ENCODE data around the gene ACOXL.

Gene ACOXL

DNA sequence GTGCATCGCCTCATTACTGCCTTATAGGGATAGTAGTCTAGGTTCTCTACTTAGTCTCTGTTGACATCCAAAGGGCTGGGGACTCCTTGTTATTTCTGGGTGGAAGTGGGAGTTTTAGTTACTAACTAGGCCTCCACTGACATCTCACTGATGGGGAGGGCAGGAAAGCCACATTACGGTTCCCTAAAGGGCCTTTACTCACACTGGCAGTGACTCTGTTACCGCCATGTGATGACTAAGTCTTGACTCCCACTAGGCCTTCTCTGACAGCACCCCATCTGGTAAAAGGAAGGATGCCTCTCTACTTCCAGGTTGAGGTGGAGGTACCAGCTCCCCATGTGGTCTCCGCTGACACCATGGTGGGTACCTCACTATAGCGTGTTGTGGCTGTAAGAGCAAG, 374.3 kb downstream of the ACOXL start:
- peaks cover 60% of the 10 kb centered on the region for H3K27me3 Mint-ChIP-seq (ENCODE audit: low read depth)

DNA sequence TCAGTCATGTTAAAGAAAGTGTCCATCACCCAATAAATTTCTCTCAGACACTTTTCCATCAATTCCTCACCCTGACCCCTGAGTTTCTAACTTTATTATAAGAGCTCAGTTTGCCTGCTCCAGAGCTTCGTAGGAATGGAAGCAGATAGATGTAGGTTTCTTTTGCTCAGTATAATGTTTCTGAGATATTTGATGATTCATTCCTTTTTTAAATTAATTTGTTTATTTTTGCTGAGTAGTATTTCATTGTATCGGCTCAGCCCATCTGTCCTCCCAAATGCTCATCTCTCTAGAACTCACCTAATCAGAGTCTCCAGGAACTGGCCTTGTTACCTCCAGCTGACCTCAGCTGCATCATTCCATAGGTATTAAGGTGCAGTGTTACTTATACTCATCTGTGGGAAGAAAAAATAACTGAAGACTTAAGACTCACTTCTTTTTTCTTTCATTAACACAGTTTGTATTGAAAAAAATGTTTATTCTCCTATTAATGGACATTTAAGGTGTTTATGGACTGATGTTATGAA, 376.4 kb downstream of the ACOXL start:
- no peaks in the 10 kb centered on the region for H3K9me3 Mint-ChIP-seq
- no peak overlapping the region for H3K4me3 Mint-ChIP-seq
- no peaks in the 10 kb centered on the region for H3K36me3 Mint-ChIP-seq (ENCODE audit: low read depth)
- no peak for DNase-seq (ENCODE audit: low spot score)
- H3K27me3 Mint-ChIP-seq (ENCODE audit: low read depth), result peaks cover 62% of the 10 kb centered on the region
- no peaks in the 10 kb centered on the region for H3K4me1 Mint-ChIP-seq (ENCODE audit: low read depth)
- no peak overlapping the region for H3K27ac Mint-ChIP-seq

More for the DNA sequence above, 374.3 kb downstream of the ACOXL start:
- Mint-ChIP-seq H3K4me1 (ENCODE audit: low read depth) (no peaks in the 10 kb centered on the region), H3K27ac (no peak overlapping the region), H3K36me3 (ENCODE audit: low read depth) (no peaks in the 10 kb centered on the region), H3K4me3 (no peak overlapping the region), H3K9me3 (no peaks in the 10 kb centered on the region)
- DNase-seq (ENCODE audit: low spot score), result no peak

DNA sequence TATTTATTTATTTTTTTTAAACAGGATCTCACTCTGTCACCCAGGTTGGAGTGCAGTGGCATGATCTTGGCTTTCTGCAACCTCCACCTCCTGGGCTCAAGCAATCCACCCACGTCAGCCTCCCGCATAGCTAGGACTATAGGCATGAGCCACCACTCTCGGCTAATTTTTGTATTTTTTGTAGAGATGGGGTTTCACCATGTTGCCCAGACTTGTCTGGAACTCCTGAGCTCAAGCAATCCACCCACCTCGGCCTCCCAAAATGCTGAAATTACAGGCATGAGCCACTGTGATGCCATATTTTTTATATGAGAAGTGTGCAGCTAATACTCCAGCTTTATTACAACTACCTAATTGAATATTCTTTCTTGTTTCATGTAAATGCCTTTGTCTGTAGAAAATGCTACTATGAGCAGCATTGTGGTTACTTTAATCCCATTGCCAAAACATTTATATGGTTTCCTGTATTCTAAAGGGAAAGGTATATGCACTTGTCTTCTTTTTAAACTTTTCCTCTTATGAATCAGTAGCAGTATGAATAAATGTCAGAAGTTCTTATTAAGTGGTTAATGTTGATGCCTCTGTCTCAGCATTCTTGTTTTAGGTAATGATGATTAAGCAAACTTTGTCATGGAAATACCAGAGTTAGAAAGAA, 378.9 kb downstream of the ACOXL start:
- Mint-ChIP-seq H3K9me3 (no peaks in the 10 kb centered on the region), H3K4me3 (no peak overlapping the region), H3K27ac (no peak overlapping the region), H3K36me3 (ENCODE audit: low read depth) (no peaks in the 10 kb centered on the region), H3K4me1 (ENCODE audit: low read depth) (peaks cover 5% of the 10 kb centered on the region), H3K27me3 (ENCODE audit: low read depth) (peaks cover 66% of the 10 kb centered on the region)
- DNase-seq (ENCODE audit: low spot score), result no peak

DNA sequence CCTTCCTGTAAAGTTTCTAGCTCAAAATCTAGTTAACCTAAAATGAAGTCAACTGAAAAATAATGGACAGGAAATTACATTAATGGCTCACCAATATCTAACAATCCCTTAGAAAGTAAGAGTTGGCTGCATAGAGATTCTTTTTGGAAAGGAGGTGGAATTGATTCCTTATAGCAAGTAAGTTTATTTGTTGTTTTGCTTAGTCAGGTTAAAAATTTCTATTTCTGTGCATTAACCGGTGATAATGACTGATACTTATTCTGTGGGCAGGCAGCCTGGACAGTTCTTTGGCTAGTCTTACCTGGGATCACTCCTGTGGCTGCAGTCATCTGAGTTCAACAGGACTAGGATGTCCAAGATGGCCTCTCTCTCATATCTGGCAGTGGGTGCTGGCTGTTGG, 381.5 kb downstream of the ACOXL start:
- Mint-ChIP-seq H3K4me3 (no peak overlapping the region), H3K4me1 (ENCODE audit: low read depth) (peaks cover 28% of the 10 kb centered on the region), H3K27me3 (ENCODE audit: low read depth) (peaks cover 79% of the 10 kb centered on the region), H3K27ac (no peak overlapping the region), H3K36me3 (ENCODE audit: low read depth) (peaks cover 2% of the 10 kb centered on the region), H3K9me3 (no peaks in the 10 kb centered on the region)
- no peak for DNase-seq (ENCODE audit: low spot score)

DNA sequence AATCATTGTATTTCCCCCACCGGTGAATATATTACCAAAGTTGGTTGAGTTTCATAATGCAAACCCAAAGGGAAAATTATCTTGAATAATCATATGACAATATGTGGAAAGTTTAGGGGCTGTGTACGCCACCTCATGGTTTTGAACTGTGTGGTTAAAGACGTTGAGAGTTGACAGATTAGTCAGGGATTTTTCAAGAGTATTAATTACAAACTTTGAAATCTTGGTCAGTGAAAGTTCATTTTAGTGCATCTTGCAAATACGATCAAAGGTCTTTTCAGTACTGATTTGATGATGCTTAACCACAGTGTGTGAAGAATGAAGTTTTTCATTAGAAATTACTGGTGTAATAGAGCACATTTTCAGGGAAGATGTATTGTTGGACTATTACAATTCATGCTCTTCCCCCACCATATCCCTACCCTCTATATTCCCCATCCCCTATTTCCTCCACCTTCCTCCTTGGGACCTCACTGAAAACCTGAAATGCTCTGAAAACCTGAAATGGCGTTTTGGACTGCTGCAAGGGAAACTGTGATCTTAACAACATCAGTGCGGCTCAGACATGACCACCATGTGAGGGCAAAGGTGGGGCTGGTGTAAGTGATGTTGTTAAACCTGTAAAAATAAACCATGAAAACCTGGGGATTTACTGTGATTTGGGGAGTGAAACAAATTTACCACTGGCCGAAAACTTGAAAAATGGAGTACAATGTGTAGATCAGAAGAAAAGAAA, 383.8 kb downstream of the ACOXL start:
- H3K27me3 Mint-ChIP-seq (ENCODE audit: low read depth), result peaks cover 79% of the 10 kb centered on the region
- H3K9me3 Mint-ChIP-seq, result no peaks in the 10 kb centered on the region
- peaks cover 2% of the 10 kb centered on the region for H3K36me3 Mint-ChIP-seq (ENCODE audit: low read depth)
- peaks cover 38% of the 10 kb centered on the region for H3K4me1 Mint-ChIP-seq (ENCODE audit: low read depth)
- peak overlapping the region; percentile 28 for H3K4me3 Mint-ChIP-seq
- peak; percentile 61 for DNase-seq (ENCODE audit: low spot score)
- no peak overlapping the region for H3K27ac Mint-ChIP-seq

DNA sequence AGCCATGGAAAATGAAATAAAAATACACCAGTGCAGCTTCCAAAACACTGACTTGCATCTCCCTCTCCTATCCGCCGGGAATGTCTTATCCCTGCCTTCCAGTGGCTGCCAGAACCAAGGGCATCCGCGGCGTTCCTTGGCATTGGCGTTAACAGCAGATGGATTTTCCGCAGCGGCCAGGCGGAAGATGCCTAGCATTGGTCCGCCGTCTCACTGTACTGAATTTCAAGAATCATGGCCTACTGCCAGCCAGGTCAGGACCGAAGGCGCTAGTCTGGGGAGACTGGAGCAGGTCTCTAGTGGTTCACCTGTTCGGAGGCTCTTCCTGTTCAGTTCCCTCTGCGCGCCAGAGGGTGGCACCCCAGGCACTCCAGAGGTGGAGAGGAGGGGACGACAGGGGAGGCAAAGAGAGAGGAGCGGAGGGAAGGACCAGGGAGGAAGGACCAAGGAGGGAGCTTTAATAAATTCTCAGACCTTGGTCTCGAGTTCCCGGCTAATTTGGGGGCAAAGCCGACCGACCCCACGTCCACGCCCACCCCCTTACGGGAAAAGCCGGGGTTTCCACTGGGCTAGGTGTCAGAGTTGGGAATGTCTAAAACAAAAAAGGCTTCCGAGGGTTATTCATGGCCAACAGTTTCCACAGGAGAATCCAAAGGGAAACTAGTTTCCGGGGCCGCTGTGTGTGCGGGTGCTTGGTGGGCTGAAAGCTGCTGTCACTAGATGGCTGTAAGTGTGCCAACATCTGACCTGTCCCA, 384.6 kb downstream of the ACOXL start:
- Mint-ChIP-seq H3K27ac (peak overlapping the region; percentile 50), H3K27me3 (ENCODE audit: low read depth) (peaks cover 84% of the 10 kb centered on the region), H3K4me1 (ENCODE audit: low read depth) (peaks cover 42% of the 10 kb centered on the region)

DNA sequence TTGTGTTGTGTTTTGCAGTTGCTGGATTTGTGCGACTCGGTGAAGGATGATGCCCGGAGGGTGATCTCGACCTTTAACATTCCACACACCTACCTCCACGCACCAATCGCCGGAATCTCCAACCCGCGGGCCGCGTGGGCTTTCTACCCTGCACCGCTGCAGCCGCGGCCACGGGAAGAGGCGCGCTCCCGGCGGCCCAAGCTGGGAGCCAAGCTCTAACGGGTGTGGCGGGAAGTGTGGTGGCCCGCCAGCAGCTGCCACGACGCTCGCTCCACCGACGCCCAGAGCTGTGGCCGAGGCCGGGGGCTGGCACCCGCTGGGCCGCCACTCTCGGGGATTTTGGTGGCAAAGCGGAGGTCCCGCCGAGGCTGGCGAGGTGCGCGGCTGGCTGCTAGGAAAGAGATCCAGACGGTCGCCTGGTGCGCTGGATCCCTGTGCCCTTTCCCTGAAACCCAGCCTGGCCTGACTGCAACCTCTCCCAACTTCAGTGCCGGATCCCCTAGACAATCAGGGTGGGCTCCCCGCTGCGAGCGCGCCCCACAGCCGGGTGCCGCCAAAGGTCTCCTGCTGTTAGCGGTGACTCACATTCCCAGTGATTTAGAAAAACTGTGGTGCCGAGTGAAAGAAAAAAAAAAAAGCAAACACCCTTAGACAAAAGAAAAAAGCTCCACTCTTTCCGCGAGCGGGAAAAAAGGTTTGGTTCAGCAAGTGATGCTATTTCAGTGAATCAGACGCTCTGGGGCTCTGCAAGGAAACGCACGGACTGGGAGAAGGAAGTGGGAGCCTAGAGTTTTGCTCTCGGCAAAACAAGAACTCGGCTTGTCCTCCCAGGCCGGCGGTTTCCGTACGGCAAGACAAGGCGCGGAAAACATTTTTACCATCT, 385.5 kb downstream of the ACOXL start:
- Mint-ChIP-seq H3K9me3 (no peaks in the 10 kb centered on the region), H3K27ac (peak overlapping the region; percentile 55), H3K4me3 (peak overlapping the region; percentile 82), H3K36me3 (ENCODE audit: low read depth) (peaks cover 2% of the 10 kb centered on the region), H3K27me3 (ENCODE audit: low read depth) (peaks cover 78% of the 10 kb centered on the region), H3K4me1 (ENCODE audit: low read depth) (peaks cover 42% of the 10 kb centered on the region)
- DNase-seq (ENCODE audit: low spot score), result peak; percentile 52

More for the DNA sequence above, 384.6 kb downstream of the ACOXL start:
- Mint-ChIP-seq H3K36me3 (ENCODE audit: low read depth) (peaks cover 2% of the 10 kb centered on the region), H3K9me3 (no peaks in the 10 kb centered on the region), H3K4me3 (peak overlapping the region; percentile 72)
- peak; percentile 71 for DNase-seq (ENCODE audit: low spot score)

DNA sequence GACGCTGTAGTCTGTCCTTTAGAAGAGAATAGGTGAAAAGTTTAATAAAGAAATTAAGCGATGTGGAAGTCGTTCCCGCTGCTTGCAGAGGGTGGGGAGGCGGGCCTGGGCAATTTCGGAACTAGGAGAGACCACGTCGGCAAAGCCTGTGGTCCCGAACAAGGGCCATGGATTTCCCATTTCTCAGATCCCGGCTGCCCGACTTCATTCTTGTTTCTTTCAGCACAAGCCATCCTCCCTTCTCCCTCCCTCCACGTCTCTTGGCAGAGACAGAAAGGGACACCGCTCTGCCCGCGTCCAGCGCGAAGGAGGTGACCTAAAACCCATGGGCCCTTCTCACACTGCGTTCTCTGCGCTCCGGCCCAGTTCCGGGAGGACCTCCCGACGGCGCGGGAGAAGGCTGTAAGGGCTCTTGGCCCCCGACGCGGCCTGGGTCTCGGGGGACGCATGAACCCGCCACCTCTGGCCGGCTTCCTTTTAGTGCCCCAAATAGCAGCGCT, 386.2 kb downstream of the ACOXL start:
- no peak for DNase-seq (ENCODE audit: low spot score)
- Mint-ChIP-seq H3K4me3 (peak overlapping the region; percentile 82), H3K27ac (peak overlapping the region; percentile 62), H3K36me3 (ENCODE audit: low read depth) (peaks cover 2% of the 10 kb centered on the region), H3K9me3 (no peaks in the 10 kb centered on the region), H3K4me1 (ENCODE audit: low read depth) (peaks cover 45% of the 10 kb centered on the region), H3K27me3 (ENCODE audit: low read depth) (peaks cover 75% of the 10 kb centered on the region)

DNA sequence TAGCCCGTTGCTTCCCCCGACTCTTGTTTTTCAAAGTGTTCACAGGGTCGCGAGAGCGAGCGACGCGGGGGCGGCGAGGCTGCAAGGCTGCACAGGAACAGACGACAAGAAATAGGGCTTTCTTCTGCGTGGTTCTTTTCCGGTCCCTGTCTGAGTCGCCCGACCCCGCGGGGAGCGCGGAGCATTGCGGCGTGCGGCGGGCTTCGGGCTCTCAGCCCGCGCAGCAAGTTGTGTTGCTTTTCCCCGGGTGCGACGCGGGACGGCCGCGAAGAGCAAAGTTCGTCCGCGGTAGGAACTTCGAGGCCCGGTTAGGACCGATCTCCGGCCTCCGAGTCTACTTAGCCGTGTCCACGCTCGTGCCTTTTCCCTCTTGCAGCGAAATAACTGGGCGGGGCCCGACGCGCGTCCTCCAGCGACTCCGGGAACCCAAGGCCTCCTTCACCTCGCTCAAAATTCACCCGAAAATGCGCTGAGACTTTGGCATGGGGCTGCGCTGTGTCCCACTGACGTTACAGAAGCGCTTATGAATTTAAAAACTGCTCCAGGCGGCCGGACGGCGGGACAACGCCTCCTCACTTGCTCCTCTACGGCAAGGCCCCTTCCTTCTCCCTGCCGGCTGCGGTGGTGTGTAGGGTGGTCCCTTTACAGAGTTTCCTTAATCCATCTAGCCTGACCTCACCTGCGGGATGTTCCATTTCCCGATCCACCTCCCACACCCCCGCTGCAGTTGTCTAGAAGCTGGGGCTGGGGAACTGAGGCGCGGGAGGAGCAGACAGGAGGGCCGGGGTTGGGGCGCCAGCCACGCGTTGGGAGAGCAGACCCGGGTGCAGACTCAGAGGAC, 386.8 kb downstream of the ACOXL start:
- Mint-ChIP-seq H3K27ac (peak overlapping the region; percentile 62), H3K4me3 (peak overlapping the region; percentile 82), H3K27me3 (ENCODE audit: low read depth) (peaks cover 78% of the 10 kb centered on the region), H3K36me3 (ENCODE audit: low read depth) (peaks cover 6% of the 10 kb centered on the region), H3K4me1 (ENCODE audit: low read depth) (peaks cover 45% of the 10 kb centered on the region), H3K9me3 (no peaks in the 10 kb centered on the region)
- DNase-seq (ENCODE audit: low spot score), result peak; percentile 44

DNA sequence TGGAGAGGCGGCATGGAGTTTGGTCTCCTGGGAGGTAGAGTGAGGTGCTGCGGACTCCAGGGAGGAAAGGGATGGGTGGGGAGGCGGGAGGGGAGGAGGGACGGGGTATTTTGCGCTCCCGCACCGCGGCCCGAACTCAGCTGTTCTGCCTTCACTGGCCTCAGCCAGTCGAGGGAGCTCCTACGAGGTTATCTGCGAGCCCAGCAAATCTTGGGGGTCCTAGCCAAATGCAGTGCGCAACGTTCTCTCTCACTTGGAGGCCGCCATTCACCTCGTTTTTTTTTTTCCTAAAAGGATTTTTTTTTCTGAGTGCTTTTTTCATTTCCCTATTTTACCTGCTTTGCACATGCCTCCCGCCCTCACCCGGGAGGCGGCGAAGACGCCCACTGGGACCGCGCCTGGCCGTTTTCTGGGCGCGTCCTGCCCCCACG, 387.5 kb downstream of the ACOXL start:
- Mint-ChIP-seq H3K4me3 (peak overlapping the region; percentile 82), H3K9me3 (no peaks in the 10 kb centered on the region), H3K36me3 (ENCODE audit: low read depth) (peaks cover 12% of the 10 kb centered on the region), H3K27ac (peak overlapping the region; percentile 41), H3K4me1 (ENCODE audit: low read depth) (peaks cover 45% of the 10 kb centered on the region), H3K27me3 (ENCODE audit: low read depth) (peaks cover 79% of the 10 kb centered on the region)
- no peak for DNase-seq (ENCODE audit: low spot score)

DNA sequence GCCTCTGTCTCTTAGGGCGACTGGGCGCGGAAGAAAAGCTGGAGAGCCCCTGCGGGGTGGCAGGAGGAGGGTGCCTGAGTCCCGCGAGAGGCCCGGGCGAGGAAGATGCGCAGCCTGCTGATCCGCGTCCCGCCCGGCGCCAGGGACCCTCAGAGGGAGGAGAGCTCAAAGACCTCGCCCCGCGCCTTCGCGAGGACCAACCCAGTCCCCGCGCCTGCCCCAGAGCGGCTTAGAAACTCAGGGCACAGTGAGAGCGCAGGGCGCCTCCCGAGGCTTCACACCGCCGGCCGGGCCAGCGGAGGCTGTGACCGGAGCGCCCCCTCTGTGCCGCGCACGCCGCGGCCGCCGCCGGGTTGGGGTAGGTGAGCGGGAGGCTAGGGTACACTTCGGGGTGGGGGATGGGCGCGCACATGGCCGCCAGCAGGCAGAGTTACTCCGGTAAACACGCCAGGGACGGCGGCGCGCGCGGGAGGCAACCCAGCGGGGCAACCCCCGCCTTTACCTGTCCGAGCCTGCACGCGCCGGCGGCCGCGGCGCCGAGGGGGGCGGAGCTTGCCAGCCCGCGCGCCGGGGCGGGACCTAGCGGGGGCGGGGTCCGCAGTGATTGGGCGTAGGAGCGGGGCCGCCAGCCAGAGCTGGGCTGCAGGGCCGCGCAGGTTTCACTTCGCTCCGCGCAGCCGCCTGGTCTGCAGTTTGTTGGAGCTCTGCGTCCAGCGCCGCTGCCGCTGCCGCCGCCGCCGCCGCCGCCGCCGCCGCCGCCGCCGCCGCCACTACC, 388.1 kb downstream of the ACOXL start, which contains the start of gene BCL2L11:
Gene BCL2L11 (plus strand): TSS at position 662 of the 775 bp plus-strand sequence. CDS start 2,832 bp downstream, outside the sequence.
- H3K4me3 Mint-ChIP-seq, result peak within 1 kb of the TSS; percentile 95
- peaks cover 82% of the 10 kb centered on the region for H3K27me3 Mint-ChIP-seq (ENCODE audit: low read depth)
- H3K27ac Mint-ChIP-seq, result peak within 1 kb of the TSS; percentile 79

More for the DNA sequence above, 388.1 kb downstream of the ACOXL start, which contains the start of gene BCL2L11:
- DNase-seq (ENCODE audit: low spot score), result peak; percentile 96
- peaks cover 45% of the 10 kb centered on the region for H3K4me1 Mint-ChIP-seq (ENCODE audit: low read depth)
- no peaks in the 10 kb centered on the region for H3K9me3 Mint-ChIP-seq
- peaks cover 17% of the 10 kb centered on the region for H3K36me3 Mint-ChIP-seq (ENCODE audit: low read depth)
